IMR-90 (cell line): Measurements from ENCODE around the gene HOXC12. TPM values are rescaled to one million over a fixed set of nuclear protein-coding genes. Genes with fewer than 3 reads are reported as not detected.

ENCODE experiments used
- ATAC-seq: fragments of 200-7000 bp; cut with Tn5 transposase; 2 replicates; pipeline ENCODE4 v1.9.1; 2020; ENCODE audit warnings: low read depth, mild to moderate bottlenecking, moderate library complexity
- BruUV-seq: library from RNA; stranded (reverse); fragments of 400-500 nt; replicated peaks from 2 replicates; lab custom pipeline; 2021; lab: Mats Ljungman, UMichigan
- CTCF ChIA-PET: fragments of 300-600 bp; formaldehyde crosslinking; extraction: SDS; loops from one replicate; lab custom pipeline; 2021; ENCODE audit warnings: antibody characterized with exemption; lab: Yijun Ruan, JAX
- POLR2A ChIA-PET: fragments of 300-600 bp; sonication (Branson Sonifier 250); formaldehyde crosslinking; loops from one replicate; lab custom pipeline; 2022; ENCODE audit warnings: antibody characterized with exemption; ENCODE audit not compliant: unreplicated experiment; lab: Charles Lee
- DNase-seq: peaks from one replicate; pipeline ENCODE4 v3.0.0; 2013
- H2AFZ ChIP-seq: replicated peaks from 2 replicates; pipeline ENCODE3; 2013; ENCODE audit warnings: low read length, mild to moderate bottlenecking; ENCODE audit not compliant: poor library complexity
- H2AK5ac ChIP-seq: 2 replicates; pipeline ENCODE4 v1.6.1; 2013; ENCODE audit warnings: low read depth, low read length, inconsistent platforms
- H2AK9ac ChIP-seq: replicated peaks from 2 replicates; pipeline ENCODE3; 2013; ENCODE audit warnings: mild to moderate bottlenecking, low read depth, low read length, moderate library complexity; ENCODE audit not compliant: poor library complexity
- H2BK120ac ChIP-seq: 2 replicates; pipeline ENCODE4 v1.6.1; 2013; ENCODE audit warnings: low read depth, low read length, inconsistent platforms
- H2BK15ac ChIP-seq: 3 replicates; pipeline ENCODE4 v1.6.1; 2013; ENCODE audit warnings: low read depth, low read length, inconsistent platforms
- H2BK20ac ChIP-seq: 2 replicates; pipeline ENCODE4 v1.6.1; 2013; ENCODE audit warnings: low read depth, mild to moderate bottlenecking, inconsistent platforms, low read length, moderate library complexity
- H2BK5ac ChIP-seq: 2 replicates; pipeline ENCODE4 v1.6.1; 2013; ENCODE audit warnings: mild to moderate bottlenecking, low read depth, low read length, inconsistent platforms; ENCODE audit not compliant: poor library complexity, severe bottlenecking
- H3K14ac ChIP-seq: replicated peaks from 2 replicates; pipeline ENCODE4 v1.6.1; 2013; ENCODE audit warnings: low read depth, low read length, inconsistent platforms
- H3K18ac ChIP-seq: 2 replicates; pipeline ENCODE4 v1.6.1; 2013; ENCODE audit warnings: low read depth, low read length, control low read depth
- H3K23ac ChIP-seq: 2 replicates; pipeline ENCODE4 v1.6.1; 2013; ENCODE audit warnings: low read depth, low read length, inconsistent platforms
- H3K27ac ChIP-seq: 2 replicates; pipeline ENCODE4 v1.5.1; 2013; ENCODE audit warnings: mild to moderate bottlenecking, control low read depth, low read length; ENCODE audit not compliant: insufficient read depth
- H3K27me3 ChIP-seq: 2 replicates; pipeline ENCODE4 v1.6.1; 2013; ENCODE audit warnings: low read length; ENCODE audit not compliant: control insufficient read depth, insufficient read depth
- H3K36me3 ChIP-seq: 2 replicates; pipeline ENCODE4 v1.6.1; 2013; ENCODE audit warnings: low read length, mixed read lengths; ENCODE audit not compliant: control insufficient read depth, insufficient read depth
- H3K4ac ChIP-seq: 2 replicates; pipeline ENCODE4 v1.6.1; 2013; ENCODE audit warnings: low read depth, low read length, inconsistent platforms
- H3K4me1 ChIP-seq: 2 replicates; pipeline ENCODE4 v1.6.1; 2013; ENCODE audit warnings: low read length, mixed read lengths; ENCODE audit not compliant: control insufficient read depth, insufficient read depth
- H3K4me2 ChIP-seq: 2 replicates; pipeline ENCODE4 v1.6.1; 2013; ENCODE audit warnings: low read depth, mild to moderate bottlenecking, control low read depth, low read length, moderate library complexity
- H3K4me3 ChIP-seq: 2 replicates; pipeline ENCODE4 v1.5.1; 2013; ENCODE audit warnings: low read depth, mild to moderate bottlenecking, control low read depth, low read length, moderate library complexity; ENCODE audit not compliant: insufficient read depth
- H3K56ac ChIP-seq: 2 replicates; pipeline ENCODE4 v1.6.1; 2013; ENCODE audit warnings: low read length, inconsistent platforms; ENCODE audit not compliant: insufficient read depth; ENCODE audit errors: extremely low read depth
- H3K79me1 ChIP-seq, 2 experiments: 2 replicates each; pipeline ENCODE4 v1.6.1; 2013; ENCODE audit warnings: low read length in 2 of 2, inconsistent platforms in 1 of 2, low read depth in 1 of 2
- H3K9ac ChIP-seq: 2 replicates; pipeline ENCODE4 v1.6.1; 2013; ENCODE audit warnings: low read depth, low read length, control low read depth
- H3K9me1 ChIP-seq: 2 replicates; pipeline ENCODE4 v1.6.1; 2013; ENCODE audit warnings: low read length, inconsistent platforms; ENCODE audit not compliant: insufficient read depth
- H3K9me3 ChIP-seq: 2 replicates; pipeline ENCODE4 v1.6.1; 2013; ENCODE audit warnings: low read length; ENCODE audit not compliant: control insufficient read depth, insufficient read depth
- H4K20me1 ChIP-seq: 2 replicates; pipeline ENCODE4 v1.6.1; 2013; ENCODE audit warnings: low read length, inconsistent platforms; ENCODE audit not compliant: insufficient read depth
- H4K5ac ChIP-seq: 2 replicates; pipeline ENCODE4 v1.6.1; 2013; ENCODE audit warnings: mild to moderate bottlenecking, low read depth, low read length, control low read depth
- H4K8ac ChIP-seq, 2 experiments: 2 replicates each; pipeline ENCODE4 v1.6.1; 2013; ENCODE audit warnings: low read depth in 2 of 2, low read length in 2 of 2, control low read depth in 1 of 2, inconsistent platforms in 1 of 2
- H4K91ac ChIP-seq: 2 replicates; pipeline ENCODE4 v1.6.1; 2013; ENCODE audit warnings: low read depth, low read length, inconsistent platforms; ENCODE audit not compliant: insufficient read depth
- BHLHE40 ChIP-seq: fragments of 150-350 bp; IDR thresholded peaks from 2 replicates; pipeline ENCODE4 v1.6.1; 2016; ENCODE audit warnings: mild to moderate bottlenecking, low read depth, low read length
- CEBPB ChIP-seq: IDR thresholded peaks from 2 replicates; pipeline ENCODE4 v1.6.1; 2012; ENCODE audit warnings: low read depth, low read length, improper control_type of control experiment
- CHD1 ChIP-seq: IDR thresholded peaks from 2 replicates; pipeline ENCODE4 v1.6.1; 2012; ENCODE audit warnings: low read depth, low read length, improper control_type of control experiment
- FOS ChIP-seq: fragments of 150-350 bp; IDR thresholded peaks from 2 replicates; pipeline ENCODE4 v1.6.1; 2016; ENCODE audit warnings: low read depth, low read length
- MXI1 ChIP-seq: IDR thresholded peaks from 2 replicates; pipeline ENCODE4 v1.6.1; 2012; ENCODE audit warnings: low read depth, mild to moderate bottlenecking, low read length, moderate library complexity, borderline replicate concordance
- NFE2L2 ChIP-seq: fragments of 150-350 bp; IDR thresholded peaks from 2 replicates; pipeline ENCODE4 v1.6.1; 2016; ENCODE audit warnings: low read depth, mild to moderate bottlenecking, low read length
- POLR2A ChIP-seq: IDR thresholded peaks from 2 replicates; pipeline ENCODE4 v1.6.1; 2012; ENCODE audit warnings: mild to moderate bottlenecking, low read depth, low read length
- RCOR1 ChIP-seq: IDR thresholded peaks from 2 replicates; pipeline ENCODE4 v1.6.1; 2012; ENCODE audit warnings: mild to moderate bottlenecking, low read length, improper control_type of control experiment; ENCODE audit not compliant: insufficient replicate concordance
- RFX5 ChIP-seq: IDR thresholded peaks from 2 replicates; pipeline ENCODE4 v1.8.0; 2012; ENCODE audit warnings: low read depth, mild to moderate bottlenecking, low read length, moderate library complexity
- SMC3 ChIP-seq: fragments of 150-350 bp; IDR thresholded peaks from 2 replicates; pipeline ENCODE4 v1.6.1; 2016; ENCODE audit warnings: low read depth, mild to moderate bottlenecking, antibody characterized with exemption, low read length, moderate library complexity
- WGBS, 2 experiments: methylation state at CpG; one replicate each; pipeline versions ENCODE4 v1.1.5 to v1.1.7; 2013; ENCODE audit warnings: missing lambda C conversion rate in 2 of 2; ENCODE audit not compliant: insufficient read length in 1 of 2; ENCODE audit errors: extremely low coverage in 2 of 2; 5-methylcytosine and 5-hydroxymethylcytosine counted together
- dilution Hi-C: fragments of 300-500 bp; cut with HindIII; formaldehyde crosslinking; loops from one replicate; pipeline ENCODE4 v1.14.3; 2018; ENCODE audit warnings: low sequenced_read_pairs; ENCODE audit not compliant: unreplicated experiment
- in situ Hi-C: fragments of 300-500 bp; cut with MboI; formaldehyde crosslinking; loops from 3 replicates; pipeline ENCODE4 v1.14.3; 2019; ENCODE audit warnings: low sequenced_read_pairs, inconsistent platforms, mixed read lengths
- intact Hi-C: fragments of 100-400 bp; cut with micrococcal nuclease; formaldehyde crosslinking; loops from 2 replicates; pipeline ENCODE4 v1.10.0; 2022
- polyA plus RNA-seq, 3 experiments: library from polyadenylated mRNA; depleted of rRNA; stranded (reverse); fragments of >200 nt; gene quantifications; 2 replicates each; pipeline ENCODE4 v1.2.3, GENCODE V29; 2012; ENCODE audit warnings: low replicate concordance in 1 of 3
- total RNA-seq: library from RNA; depleted of rRNA; stranded (reverse); fragments of >200 nt; gene quantifications from 2 replicates; pipeline ENCODE4 v1.2.3, GENCODE V29; 2012
- TF ChIP-seq, protein P1 (sequence below): fragments of 150-350 bp; IDR thresholded peaks from 2 replicates; pipeline ENCODE4 v1.6.1; 2017; ENCODE audit warnings: mild to moderate bottlenecking, antibody characterized with exemption, low read length, low read depth
- TF ChIP-seq, protein P2 (sequence below): conservative IDR thresholded peaks from 2 replicates; pipeline ENCODE4 v1.5.1; 2012; ENCODE audit warnings: mild to moderate bottlenecking, low read depth, low read length, improper control_type of control experiment

Gene HOXC12
- total and polyA plus RNA-seq, 2 of the 4 experiments (the other 2 are of a cell fraction): not detected

DNA sequence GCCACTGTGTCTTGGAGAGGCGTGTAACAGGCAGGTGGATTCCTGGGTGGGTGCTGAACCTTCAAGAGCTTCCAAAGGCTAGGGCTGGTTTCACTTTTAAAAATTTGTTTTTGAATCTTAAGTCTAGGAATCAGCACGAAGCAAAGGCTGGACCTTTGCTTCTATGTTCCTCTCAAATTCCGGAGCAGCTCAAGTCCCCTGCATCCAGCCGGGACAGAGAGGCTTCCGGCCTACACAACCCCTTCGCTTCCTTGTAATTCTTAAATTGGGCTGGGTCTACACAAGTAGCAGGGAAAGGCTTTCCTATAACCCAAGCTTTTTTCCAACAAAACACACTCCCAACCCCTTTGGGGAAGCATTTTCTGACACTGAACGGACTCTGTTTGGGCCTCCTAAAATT, 8.3 kb downstream of the HOXC12 start (continued):
- TF ChIP-seq, protein P1, sequence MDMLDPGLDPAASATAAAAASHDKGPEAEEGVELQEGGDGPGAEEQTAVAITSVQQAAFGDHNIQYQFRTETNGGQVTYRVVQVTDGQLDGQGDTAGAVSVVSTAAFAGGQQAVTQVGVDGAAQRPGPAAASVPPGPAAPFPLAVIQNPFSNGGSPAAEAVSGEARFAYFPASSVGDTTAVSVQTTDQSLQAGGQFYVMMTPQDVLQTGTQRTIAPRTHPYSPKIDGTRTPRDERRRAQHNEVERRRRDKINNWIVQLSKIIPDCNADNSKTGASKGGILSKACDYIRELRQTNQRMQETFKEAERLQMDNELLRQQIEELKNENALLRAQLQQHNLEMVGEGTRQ: no peak
- TF ChIP-seq RFX5 (no peak), FOS (no peak), POLR2A (no peak), CHD1 (no peak)

GRCh38 chr12:53963434-53964314, 9.0 kb downstream of the HOXC12 start:
- Histone ChIP-seq H4K5ac (no peak overlapping the region), H3K14ac (no peak overlapping the region), H4K8ac (no peak overlapping the region), H2AK9ac (no peak overlapping the region), H3K9ac (no peak overlapping the region), H3K36me3 (no peaks in the 10 kb centered on the region), H2BK15ac (no peak overlapping the region), H3K4ac (no peak overlapping the region), H2BK120ac (no peak overlapping the region), H2AFZ (no peak overlapping the region), H3K4me1 (no peaks in the 10 kb centered on the region), H4K91ac (no peak overlapping the region), H3K4me2 (no peak overlapping the region), H3K9me3 (peaks cover 7% of the 10 kb centered on the region), H3K9me1 (no peaks in the 10 kb centered on the region), H3K79me1 (no peaks in the 10 kb centered on the region), H2BK20ac (no peak overlapping the region), H3K27me3 (peaks cover 93% of the 10 kb centered on the region), H3K4me3 (no peak overlapping the region), H2AK5ac (no peak overlapping the region), H3K18ac (no peak overlapping the region), H4K20me1 (no peaks in the 10 kb centered on the region), H3K27ac (no peak overlapping the region), H3K56ac (no peak overlapping the region), H3K23ac (no peak overlapping the region), H2BK5ac (no peak overlapping the region)
- DNase-seq (no peak), ATAC-seq (no peak)
- WGBS, 2 experiments: 8% methylated on average over 16 of the region's 38 CpGs; no CpG with 5 or more reads in 1 of the 2 experiments
- intact Hi-C loops: no loop called here
- POLR2A ChIA-PET: no interaction called here
- no TSS peak for BruUV-seq
- dilution Hi-C loops: no loop called here
- in situ Hi-C loops: no loop called here
- CTCF ChIA-PET: no interaction called here
- TF ChIP-seq, protein P1: no peak
- no peak for TF ChIP-seq CHD1
- TF ChIP-seq POLR2A: no peak
- no peak for TF ChIP-seq RCOR1
- no peak for TF ChIP-seq BHLHE40
- no peak for TF ChIP-seq FOS
- no peak for TF ChIP-seq MXI1
- TF ChIP-seq, protein P2, sequence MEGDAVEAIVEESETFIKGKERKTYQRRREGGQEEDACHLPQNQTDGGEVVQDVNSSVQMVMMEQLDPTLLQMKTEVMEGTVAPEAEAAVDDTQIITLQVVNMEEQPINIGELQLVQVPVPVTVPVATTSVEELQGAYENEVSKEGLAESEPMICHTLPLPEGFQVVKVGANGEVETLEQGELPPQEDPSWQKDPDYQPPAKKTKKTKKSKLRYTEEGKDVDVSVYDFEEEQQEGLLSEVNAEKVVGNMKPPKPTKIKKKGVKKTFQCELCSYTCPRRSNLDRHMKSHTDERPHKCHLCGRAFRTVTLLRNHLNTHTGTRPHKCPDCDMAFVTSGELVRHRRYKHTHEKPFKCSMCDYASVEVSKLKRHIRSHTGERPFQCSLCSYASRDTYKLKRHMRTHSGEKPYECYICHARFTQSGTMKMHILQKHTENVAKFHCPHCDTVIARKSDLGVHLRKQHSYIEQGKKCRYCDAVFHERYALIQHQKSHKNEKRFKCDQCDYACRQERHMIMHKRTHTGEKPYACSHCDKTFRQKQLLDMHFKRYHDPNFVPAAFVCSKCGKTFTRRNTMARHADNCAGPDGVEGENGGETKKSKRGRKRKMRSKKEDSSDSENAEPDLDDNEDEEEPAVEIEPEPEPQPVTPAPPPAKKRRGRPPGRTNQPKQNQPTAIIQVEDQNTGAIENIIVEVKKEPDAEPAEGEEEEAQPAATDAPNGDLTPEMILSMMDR: no peak
- no peak for TF ChIP-seq CEBPB
- TF ChIP-seq SMC3: no peak
- TF ChIP-seq RFX5: no peak
- TF ChIP-seq NFE2L2: no peak
